Activated CD8-positive, alpha-beta memory T cell treated with anti-CD3 and anti-CD28 coated beads for 36 hours (primary cell): Measurements from ENCODE around the gene ZDHHC13. TPM values are rescaled to one million over a fixed set of nuclear protein-coding genes. Genes with fewer than 3 reads are reported as not detected.

Experiments
- total RNA-seq, 2 experiments: library from RNA; stranded (reverse); gene quantifications; one replicate each; pipeline ENCODE4 v1.2.3, GENCODE V29; 2021

ZDHHC13 gene
- total RNA-seq, 2 experiments from 2014 or later = 22.1 to 22.6 TPM

Other genes with a start within 250 kb of the ZDHHC13 start
- gene MRGPRX1, start 177.8 kb upstream of the ZDHHC13 start, total RNA-seq = not detected
- not detected for gene MRGPRX2, start 56.5 kb upstream of the ZDHHC13 start, total RNA-seq
- not detected for gene CSRP3, start 84.8 kb downstream of the ZDHHC13 start, total RNA-seq
- 10 to 100 TPM; 13.3 to 14.6 TPM for gene E2F8, start 123.8 kb downstream of the ZDHHC13 start, total RNA-seq